H7 (cell line): ENCODE data around the gene MED13L. TPM values are rescaled to one million over a fixed set of nuclear protein-coding genes. Genes with fewer than 3 reads are reported as not detected.
A peak's percentile ranks its signal among the peaks of the same experiment; 100 is the strongest.

Experiments used
- DNase-seq: peaks from one replicate; pipeline ENCODE4 v3.0.0; 2012
- H3K27me3 ChIP-seq: 2 replicates; pipeline ENCODE4 v1.6.0; 2011; ENCODE audit warnings: mild to moderate bottlenecking, low read length; ENCODE audit not compliant: control insufficient read depth, insufficient read depth
- H3K36me3 ChIP-seq: replicated peaks from 2 replicates; pipeline ENCODE4 v1.5.1; 2011; ENCODE audit warnings: low read length; ENCODE audit not compliant: control insufficient read depth, insufficient read depth
- H3K4me3 ChIP-seq: 2 replicates; pipeline ENCODE4 v1.5.1; 2011; ENCODE audit warnings: low read depth, mild to moderate bottlenecking, control low read depth, low read length, moderate library complexity; ENCODE audit not compliant: insufficient read depth
- total RNA-seq: library from RNA; depleted of rRNA; stranded (reverse); fragments of >200 nt; shearing (Covaris generic); gene quantifications from 2 replicates; pipeline ENCODE4 v1.2.3, GENCODE V29; 2014

Gene MED13L
- total RNA-seq, 1 experiment from 2014 or later, result 39.7 TPM

DNA sequence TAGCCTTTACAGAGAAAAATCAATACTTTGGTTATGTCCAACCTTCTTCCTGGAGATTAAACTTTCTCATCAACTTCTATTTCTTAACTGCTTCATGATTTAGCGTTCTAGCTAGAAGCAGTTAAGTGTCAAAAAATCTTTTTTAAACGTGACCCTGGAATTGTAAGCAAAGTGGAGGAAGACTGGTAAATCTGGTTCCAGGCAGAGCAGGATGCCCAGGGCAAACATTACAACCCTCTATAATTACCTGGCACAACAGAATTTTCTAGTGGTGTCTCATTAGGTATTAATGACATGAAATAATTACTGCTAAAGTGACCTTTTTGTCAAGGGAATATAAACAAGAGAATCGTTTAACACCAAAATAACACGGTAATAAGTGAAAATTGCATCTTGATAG, 320.8 kb downstream of the MED13L start:
- no peak for DNase-seq
- Histone ChIP-seq H3K27me3 (no peaks in the 10 kb centered on the region), H3K36me3 (peaks cover 5% of the 10 kb centered on the region), H3K4me3 (no peak overlapping the region)

DNA sequence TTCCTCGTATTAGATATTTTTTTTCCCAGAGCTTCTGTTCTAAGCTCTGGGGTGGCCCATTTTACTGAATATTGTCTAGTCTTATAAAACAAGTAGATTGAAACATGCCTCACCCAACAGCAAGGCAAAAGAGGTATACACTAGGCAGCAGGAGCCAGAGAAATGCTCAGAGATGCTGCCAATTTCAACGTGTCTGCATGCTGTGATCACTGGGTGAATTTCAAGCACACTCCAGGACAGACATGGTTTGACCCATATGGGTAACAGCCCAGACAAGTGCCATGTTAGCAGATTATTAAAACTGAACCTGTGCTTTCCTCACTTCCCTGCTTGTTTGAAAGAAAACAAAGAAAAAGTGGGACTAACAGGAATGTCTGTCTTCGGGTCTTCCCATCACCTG, 321.3 kb downstream of the MED13L start:
- Histone ChIP-seq H3K27me3 (no peaks in the 10 kb centered on the region), H3K4me3 (no peak overlapping the region), H3K36me3 (peaks cover 5% of the 10 kb centered on the region)
- DNase-seq, result no peak

DNA sequence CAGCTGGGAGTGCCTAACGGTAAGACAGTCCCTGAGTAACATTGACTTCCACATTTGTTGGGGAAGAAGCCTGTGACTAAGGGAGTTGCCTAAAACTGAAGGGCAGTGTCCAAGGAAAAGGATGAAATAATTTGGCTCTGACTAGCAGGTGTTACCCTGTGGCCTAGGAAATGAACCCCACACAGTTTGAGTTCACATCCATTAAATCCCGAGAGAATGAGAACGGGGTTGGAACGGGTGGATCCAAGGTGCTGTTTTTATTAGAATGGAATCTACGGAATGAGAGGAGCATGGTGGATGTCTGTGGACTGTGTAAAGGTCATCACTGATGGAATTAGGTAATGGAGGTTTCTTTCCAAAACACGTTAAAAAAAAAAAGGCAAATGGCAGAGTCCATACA, 324.0 kb downstream of the MED13L start:
- Histone ChIP-seq H3K4me3 (no peak overlapping the region), H3K36me3 (no peaks in the 10 kb centered on the region), H3K27me3 (no peaks in the 10 kb centered on the region)
- DNase-seq, result no peak

DNA sequence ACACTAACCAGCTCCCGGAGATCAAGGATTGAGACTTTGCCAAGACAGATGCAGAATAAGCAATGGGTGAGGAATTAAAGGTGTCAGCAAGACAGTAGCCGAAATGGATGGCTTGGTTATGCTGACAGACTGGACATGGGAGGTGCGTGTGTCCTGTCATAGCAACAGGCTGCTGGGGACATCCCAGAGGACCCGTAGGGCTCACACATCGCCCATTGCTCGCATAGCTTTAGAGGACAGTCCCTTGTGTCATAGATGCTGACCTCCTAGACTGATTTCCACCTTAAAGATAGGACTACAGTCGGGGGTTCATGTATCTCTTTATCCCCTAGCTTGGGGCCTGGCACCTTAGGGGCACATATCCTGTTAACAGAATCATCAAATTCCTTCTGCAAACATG, 324.5 kb downstream of the MED13L start:
- H3K36me3 ChIP-seq, result no peaks in the 10 kb centered on the region
- DNase-seq, result no peak

DNA sequence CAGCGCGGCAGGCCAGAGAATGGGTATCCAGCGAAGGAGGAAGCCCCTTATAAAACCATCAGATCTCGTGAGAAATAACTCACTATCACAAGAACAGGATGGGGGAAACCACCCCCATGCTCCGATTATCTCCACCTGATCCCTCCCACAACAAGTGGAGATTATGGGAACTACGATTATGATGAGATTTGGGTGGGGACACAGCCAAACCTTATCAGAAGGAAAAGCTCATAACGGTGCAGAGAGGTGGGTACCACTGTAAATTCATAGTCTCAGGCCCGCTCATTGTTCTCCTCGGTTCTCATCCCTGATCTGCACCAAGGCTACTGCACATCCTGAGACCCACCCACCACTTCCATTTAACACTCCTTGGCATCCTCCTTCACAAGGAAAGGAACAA, 326.5 kb downstream of the MED13L start:
- no peak for DNase-seq
- no peak overlapping the region for H3K4me3 ChIP-seq
- no peaks in the 10 kb centered on the region for H3K36me3 ChIP-seq
- no peaks in the 10 kb centered on the region for H3K27me3 ChIP-seq

More for the DNA sequence above, 324.5 kb downstream of the MED13L start:
- Histone ChIP-seq H3K4me3 (no peak overlapping the region), H3K27me3 (no peaks in the 10 kb centered on the region)

DNA sequence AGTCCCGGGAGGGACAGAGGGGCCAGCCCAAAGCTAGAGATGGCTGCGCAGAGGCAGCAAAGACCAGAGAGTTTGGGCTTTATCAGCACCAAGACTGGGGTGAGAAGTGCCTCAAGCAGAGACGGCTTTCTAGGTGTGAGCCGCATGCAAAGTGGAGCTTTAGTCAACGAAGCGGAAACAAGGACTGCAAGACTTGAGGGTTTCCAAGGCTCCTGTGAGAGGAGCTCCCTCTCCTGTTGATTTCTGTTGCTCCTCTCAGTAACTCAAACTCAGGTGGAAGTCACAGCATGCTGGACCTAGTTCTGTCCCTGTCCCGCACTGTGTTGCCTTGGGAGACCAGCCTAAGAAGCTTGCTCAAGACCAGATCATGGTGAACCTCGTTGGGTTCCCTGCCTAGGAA, 327.8 kb downstream of the MED13L start:
- DNase-seq, result no peak
- no peak overlapping the region for H3K4me3 ChIP-seq

DNA sequence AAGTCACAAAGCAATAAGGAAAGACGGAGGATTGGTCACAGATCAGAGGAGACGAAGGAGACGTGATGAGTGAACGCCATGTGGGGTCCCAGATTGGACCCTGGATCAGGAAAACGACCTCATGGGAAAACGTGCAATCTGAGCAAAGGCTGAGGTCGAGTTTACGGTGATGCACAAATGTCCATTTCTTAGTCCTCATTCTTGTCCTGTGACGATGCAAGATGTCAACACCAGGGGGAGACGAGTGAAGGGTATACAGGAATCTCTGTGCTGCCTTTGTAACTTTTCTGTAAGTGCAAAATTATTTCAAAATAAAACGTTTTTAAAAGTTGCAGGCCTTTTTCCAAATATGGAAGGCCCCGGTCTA, 329.8 kb downstream of the MED13L start:
- DNase-seq, result no peak
- Histone ChIP-seq H3K4me3 (no peak overlapping the region), H3K27me3 (no peaks in the 10 kb centered on the region), H3K36me3 (no peaks in the 10 kb centered on the region)

More for the DNA sequence above, 327.8 kb downstream of the MED13L start:
- Histone ChIP-seq H3K36me3 (no peaks in the 10 kb centered on the region), H3K27me3 (no peaks in the 10 kb centered on the region)

DNA sequence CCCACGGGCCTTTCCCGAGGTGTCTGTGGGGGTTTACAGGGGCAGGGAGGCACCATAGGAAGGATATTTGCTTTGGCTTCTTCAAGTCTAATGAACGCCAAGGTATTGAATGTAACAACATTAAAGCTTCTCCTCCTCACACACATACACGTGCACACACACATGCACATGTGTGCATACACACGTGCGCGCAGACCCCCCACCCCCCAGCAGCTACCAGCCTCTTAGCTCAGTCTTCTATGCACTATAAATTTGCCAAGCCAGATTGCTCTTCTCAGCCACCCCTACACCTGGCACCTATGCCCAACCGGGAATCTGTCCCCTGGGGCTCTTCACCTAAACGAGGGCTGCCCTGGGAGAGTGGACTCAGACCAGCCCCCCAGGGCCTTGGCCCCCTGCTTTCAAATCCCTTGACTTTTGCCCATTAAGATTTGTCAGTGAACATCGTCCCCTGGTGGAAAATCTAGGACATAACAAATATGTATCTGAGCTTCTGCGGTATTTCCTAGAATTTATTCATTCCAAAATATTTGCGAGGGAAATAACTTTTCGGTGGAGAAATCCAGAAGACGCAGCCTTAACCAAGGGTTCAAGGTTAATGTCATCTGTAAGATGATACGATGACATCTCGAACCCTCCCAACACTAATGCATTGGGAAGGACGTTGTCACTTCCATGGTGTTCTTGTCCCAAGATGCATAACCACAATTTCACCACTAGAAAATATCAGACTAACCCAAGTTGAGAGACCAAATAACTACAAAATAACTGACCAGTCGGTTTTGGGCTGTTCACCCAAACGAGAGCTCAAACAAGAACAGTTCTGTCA, 330.4 kb downstream of the MED13L start:
- Histone ChIP-seq H3K4me3 (no peak overlapping the region), H3K27me3 (no peaks in the 10 kb centered on the region), H3K36me3 (no peaks in the 10 kb centered on the region)
- peak; percentile 62 for DNase-seq

DNA sequence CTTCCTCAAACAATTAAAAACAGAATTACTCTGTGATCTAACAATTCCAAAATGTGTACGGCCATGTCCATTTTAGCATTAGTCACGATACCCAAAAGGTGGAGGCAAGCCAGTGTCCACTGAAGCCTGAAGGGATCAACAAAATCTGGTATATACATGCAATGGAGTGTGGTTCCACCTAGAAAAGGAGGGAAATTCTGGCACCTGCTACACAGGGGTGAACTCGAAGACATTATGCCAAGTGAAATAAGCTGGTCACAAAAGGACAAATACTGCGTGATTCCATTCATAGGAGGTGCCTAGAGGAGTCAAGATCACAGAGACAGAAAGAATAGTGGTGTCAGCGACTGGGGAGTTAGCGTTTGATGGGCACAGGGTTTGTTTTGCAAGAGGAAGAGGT, 331.4 kb downstream of the MED13L start:
- Histone ChIP-seq H3K4me3 (no peak overlapping the region), H3K27me3 (no peaks in the 10 kb centered on the region)
- no peak for DNase-seq

DNA sequence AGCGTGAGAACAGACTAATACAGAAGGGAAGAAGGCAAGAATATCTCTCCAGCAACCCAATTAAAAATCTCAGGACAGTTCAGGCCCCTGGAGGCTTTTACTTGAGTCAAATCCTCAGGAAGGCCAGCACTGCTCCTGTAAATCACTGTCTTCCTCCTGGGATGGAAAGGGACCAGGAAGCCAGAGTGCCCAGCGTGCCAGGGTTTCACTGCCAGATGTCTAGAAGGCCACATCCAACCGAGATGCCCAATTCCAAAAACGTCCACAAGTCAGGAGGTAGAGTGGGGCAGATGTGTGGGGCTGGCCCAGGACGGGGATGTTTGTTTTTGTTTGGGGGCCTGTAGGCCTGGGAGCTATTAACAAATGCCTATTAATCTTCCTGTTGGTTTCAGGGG, 332.0 kb downstream of the MED13L start:
- Histone ChIP-seq H3K27me3 (no peaks in the 10 kb centered on the region), H3K36me3 (no peaks in the 10 kb centered on the region), H3K4me3 (no peak overlapping the region)
- DNase-seq, result no peak

More for the DNA sequence above, 331.4 kb downstream of the MED13L start:
- no peaks in the 10 kb centered on the region for H3K36me3 ChIP-seq

DNA sequence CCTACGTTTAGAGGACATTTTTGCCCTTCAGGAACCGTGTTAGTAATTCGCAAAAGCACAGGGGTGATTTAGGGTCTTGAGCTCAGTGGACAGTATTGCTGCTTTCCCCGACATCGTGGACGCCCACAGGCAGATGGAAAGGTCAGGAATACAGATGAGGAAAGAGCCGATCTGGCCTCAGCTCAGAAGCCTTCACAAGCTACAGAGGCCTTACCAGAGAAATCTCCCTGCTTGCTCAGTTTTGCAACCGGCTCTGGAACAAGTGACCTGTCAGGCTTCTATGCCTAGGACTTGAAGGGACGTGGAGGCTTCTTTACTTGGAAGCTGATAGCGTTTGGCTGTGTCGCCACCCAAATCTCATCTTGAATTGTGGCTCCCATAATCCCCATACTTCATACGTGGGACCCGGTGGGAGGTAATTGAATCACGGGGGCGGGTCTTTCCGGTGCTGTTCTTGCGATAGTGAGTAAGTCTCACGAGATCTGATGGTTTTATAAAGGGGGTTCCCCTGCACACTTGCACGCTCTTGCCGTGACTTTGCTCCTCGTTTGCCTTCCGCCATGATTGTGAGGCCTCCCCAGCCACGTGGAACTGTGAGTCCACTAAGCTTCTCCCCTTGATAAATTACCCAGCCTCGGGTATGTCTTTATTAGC, 332.5 kb downstream of the MED13L start:
- Histone ChIP-seq H3K36me3 (no peaks in the 10 kb centered on the region), H3K4me3 (no peak overlapping the region), H3K27me3 (no peaks in the 10 kb centered on the region)
- no peak for DNase-seq

DNA sequence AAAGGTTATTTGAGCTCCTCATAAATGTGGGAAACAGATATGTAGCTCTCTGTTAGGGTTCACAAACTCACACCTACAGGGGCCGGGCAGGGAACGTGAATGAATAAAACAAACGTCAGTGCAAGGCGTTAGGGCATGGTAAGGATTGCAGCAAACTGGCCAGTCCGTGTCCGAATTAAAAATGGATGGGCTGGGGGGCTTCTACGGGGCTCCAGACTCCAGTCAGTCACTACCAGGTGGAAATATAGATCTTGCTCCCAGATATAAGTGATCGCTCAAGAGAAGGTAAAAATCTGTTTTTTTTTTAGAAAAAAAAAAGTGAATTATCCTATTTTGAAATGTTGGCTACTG, 333.1 kb downstream of the MED13L start:
- no peaks in the 10 kb centered on the region for H3K27me3 ChIP-seq
- no peak overlapping the region for H3K4me3 ChIP-seq
- DNase-seq, result no peak
- no peaks in the 10 kb centered on the region for H3K36me3 ChIP-seq

DNA sequence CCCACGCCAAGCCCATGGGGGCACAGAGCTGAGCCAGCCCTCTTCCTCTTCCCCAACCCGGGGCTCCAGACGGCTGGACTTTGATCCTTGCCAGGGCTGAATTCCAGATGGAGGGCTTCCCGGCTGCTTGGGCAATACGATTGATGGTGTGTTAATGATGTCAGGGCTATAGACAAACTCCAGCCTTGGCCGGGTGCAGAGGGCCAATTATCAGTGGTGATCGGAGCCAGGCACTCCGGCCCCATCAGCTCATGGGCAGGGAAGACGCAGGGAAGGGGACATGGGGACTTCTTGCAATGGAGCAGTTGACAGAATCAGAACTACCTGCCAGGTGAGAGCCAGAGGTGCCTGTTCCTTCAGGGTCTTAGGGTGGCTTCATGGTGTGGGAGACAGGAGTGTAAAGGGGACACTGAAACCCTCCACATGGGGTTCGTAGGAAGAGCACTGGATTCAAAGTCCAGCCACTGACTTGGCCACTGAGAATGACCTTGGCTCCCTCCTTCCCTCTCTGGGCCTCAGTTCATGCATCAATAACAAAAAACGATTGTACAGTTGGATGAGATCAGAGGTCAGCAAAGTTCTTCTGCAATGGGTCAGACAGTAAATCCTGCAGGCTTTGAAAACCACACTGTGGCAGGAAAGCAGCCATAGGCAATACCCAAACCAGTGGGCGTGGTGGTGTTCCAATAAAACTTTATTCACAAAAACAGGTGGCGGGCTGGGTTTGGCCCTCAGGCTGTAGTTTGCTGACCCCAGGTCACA, 333.7 kb downstream of the MED13L start:
- Histone ChIP-seq H3K36me3 (no peaks in the 10 kb centered on the region), H3K4me3 (no peak overlapping the region), H3K27me3 (no peaks in the 10 kb centered on the region)
- DNase-seq, result no peak

DNA sequence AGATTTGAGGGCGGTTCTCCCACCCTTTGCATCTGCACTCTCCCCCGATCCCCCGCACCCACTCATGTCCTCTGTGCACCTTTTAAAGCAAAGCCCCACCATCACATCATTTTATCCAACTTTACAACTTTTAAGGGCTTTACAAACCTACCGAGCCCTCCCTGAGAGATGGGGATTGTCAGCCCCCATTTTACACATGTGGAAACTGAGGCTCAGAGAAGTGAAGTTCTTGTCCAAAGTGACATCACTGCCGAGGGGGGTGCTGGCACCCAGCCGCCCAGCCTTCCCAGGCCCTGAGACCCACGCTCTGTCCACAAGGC, 334.2 kb downstream of the MED13L start:
- DNase-seq, result no peak

DNA sequence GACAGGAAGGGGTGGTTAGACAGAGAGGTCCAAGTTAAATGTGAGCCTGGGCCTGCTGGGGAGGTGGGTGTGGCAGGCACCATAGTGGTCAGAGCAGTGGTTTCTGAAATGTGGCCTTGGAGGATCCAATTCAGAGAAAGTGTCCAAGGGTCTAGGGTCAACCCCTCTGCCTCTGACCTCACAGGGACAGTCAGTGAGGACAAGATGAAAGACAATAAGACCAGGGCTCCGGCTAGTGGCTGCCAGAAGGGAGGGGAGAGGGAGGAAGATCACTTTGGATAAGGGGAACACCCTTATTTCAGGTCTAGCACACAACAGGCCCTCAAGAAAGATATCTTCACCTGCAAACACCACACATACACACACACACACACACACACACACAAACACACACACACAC, 335.1 kb downstream of the MED13L start:
- Histone ChIP-seq H3K27me3 (no peaks in the 10 kb centered on the region), H3K36me3 (no peaks in the 10 kb centered on the region), H3K4me3 (no peak overlapping the region)
- no peak for DNase-seq

More for the DNA sequence above, 334.2 kb downstream of the MED13L start:
- Histone ChIP-seq H3K27me3 (no peaks in the 10 kb centered on the region), H3K4me3 (no peak overlapping the region), H3K36me3 (no peaks in the 10 kb centered on the region)
